ENCODE measurements around the gene GPR108. TPM values are rescaled to one million over a fixed set of nuclear protein-coding genes. Genes with fewer than 3 reads are reported as not detected.

Gene GPR108
- total and polyA plus RNA-seq, 11 donors, result 19.2 to 47.9 (median 31.1) TPM

DNA sequence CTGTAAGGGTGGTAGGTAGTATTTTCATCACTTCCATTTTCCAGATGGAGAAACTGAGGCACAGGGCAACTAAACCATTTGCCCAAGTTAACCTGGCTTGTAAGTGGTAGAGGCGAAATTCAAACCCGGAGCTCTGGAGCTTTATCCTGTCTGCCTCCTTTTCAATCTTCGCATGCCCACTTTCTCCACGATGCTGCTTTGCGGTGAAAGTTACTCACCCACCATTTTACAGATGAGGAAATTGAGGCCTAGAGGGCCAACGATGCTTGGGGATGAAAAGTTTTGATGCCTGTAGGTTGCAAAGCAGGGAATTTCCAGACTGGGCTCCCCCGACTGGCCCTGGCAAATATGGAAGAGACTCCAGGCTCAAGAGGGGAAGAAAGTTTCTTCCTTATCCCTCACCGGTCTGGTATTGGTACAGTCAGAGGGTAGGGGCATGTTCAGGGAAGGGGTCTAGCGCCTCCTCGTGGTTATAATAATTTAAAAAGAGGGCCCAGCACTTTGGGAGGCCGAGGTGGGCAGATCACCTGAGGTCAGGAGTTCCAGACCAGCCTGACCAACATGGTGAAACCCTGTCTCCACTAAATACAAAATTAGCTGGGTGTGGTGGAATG, 31.7 kb upstream of the GPR108 start:
- DNase-seq, result no peak
- TF ChIP-seq, protein P1, sequence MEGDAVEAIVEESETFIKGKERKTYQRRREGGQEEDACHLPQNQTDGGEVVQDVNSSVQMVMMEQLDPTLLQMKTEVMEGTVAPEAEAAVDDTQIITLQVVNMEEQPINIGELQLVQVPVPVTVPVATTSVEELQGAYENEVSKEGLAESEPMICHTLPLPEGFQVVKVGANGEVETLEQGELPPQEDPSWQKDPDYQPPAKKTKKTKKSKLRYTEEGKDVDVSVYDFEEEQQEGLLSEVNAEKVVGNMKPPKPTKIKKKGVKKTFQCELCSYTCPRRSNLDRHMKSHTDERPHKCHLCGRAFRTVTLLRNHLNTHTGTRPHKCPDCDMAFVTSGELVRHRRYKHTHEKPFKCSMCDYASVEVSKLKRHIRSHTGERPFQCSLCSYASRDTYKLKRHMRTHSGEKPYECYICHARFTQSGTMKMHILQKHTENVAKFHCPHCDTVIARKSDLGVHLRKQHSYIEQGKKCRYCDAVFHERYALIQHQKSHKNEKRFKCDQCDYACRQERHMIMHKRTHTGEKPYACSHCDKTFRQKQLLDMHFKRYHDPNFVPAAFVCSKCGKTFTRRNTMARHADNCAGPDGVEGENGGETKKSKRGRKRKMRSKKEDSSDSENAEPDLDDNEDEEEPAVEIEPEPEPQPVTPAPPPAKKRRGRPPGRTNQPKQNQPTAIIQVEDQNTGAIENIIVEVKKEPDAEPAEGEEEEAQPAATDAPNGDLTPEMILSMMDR (IDR thresholded peaks at IDR 0.05), result peak; percentile 15 to 50 (median 40)
- TF ChIP-seq POLR2A (IDR thresholded peaks at IDR 0.05), result no peak
- intact Hi-C loops (cut with DNase I), result loop anchor here in 3 of 10 donors (2.0 to 10.0 kb wide), 3 partner anchors 30 to 137 kb away; partner anchors contain the start of gene TRIP10 (in 1 of the 3)
- no peak overlapping the region for H3K4me3 ChIP-seq
- peaks cover 0 to 26% (median 10%) of the 10 kb centered on the region in 12 donors for H3K4me1 ChIP-seq
- H3K36me3 ChIP-seq, result no peaks in the 10 kb centered on the region
- 53 to 61% (median 56%) methylated on average over 11 of the region's 11 CpGs for WGBS, 4 donors
- peaks cover 9 to 32% (median 12%) of the 10 kb centered on the region in 9 donors for H3K27me3 ChIP-seq
- ATAC-seq, result no peak
- no peaks in the 10 kb centered on the region for H3K9me3 ChIP-seq
- no peak overlapping the region for H3K27ac ChIP-seq

DNA sequence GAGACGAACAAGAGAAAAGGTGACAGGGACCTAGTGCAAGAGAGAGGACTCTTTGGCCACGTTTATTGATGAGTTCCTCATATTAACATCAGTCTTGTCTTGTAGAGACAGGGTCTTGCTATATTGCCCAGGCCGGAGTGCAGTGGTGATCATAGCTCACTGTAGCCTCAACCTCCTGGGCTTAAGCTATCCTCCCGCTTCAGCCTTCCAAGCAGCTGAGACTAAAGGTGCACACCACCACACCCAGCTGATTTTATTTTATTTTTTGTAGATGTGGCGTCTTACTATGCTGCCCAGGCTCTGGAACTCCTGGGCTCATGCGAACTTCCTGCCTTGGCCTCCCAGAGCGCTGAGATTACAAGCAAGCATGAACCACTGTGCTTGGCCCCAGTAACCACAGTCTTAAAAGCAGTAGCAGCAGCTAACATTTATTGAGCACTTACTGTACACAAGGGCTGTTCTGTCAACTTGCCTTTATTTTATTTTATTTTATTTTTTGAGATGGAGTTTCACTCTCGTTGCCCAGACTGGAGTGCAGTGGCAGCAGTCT, 30.9 kb upstream of the GPR108 start:
- Histone ChIP-seq H3K9me3 (no peaks in the 10 kb centered on the region), H3K27ac (peak overlapping the region in 1 of 12 donors; percentile 64), H3K36me3 (no peaks in the 10 kb centered on the region), H3K4me3 (peak overlapping the region in 2 of 12 donors; percentile 38 to 54), H3K4me1 (peaks cover 0 to 26% (median 10%) of the 10 kb centered on the region in 12 donors), H3K27me3 (peaks cover 9 to 32% (median 12%) of the 10 kb centered on the region in 9 donors)
- ATAC-seq, result no peak
- TF ChIP-seq POLR2A (IDR thresholded peaks at IDR 0.05), result no peak
- TF ChIP-seq, protein P1 (IDR thresholded peaks at IDR 0.05), result no peak
- intact Hi-C loops (cut with DNase I), result loop anchor here in 3 of 10 donors (2.0 to 10.0 kb wide), 3 partner anchors 30 to 136 kb away; partner anchors contain the start of gene TRIP10 (in 1 of the 3)
- 60 to 68% (median 64%) methylated on average over 8 of the region's 8 CpGs for WGBS, 4 donors
- no peak for DNase-seq

DNA sequence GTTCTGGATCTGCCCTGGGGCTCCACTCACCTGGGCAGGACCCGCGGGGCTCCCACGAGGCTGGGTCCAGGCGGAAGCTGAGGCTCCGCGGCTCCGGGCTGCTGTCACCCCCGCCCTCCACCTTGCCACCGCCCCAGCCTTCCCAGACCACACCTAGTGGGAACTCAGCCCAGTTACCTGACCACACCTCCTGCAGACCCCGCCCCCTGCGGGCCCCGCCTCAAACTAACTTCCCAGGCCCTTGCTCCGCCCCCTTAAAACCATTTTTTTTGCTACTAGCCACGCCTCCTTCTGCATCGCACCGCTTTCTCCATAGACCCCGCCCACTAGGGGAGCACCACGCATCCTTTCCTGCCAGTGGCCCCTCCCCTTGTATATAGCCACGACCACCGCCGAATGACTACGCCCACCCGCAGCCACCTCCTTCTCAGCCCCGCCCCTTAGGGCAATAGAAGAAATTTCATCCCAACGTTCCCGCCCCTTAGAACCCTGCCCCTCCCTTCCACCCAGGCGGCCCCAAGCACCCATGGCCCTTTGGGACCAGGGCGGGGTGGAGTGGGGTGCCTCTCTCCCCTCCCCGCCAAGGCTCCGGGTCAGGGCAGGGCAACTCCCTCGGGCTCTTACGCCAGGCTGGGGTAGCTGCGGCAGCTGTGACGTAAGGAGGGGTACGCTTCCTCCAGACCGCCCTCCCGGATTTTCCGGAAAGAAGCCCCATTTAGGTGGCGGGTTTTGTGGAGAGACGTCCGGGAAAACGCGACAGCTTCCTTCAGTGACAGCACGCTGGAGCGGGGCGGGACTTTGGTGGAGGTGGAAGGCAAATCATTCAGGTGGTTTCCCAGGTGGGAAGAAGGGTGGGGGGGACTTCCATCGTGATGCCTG, 30.2 kb upstream of the GPR108 start, which contains the start of gene SH2D3A:
Gene SH2D3A (minus strand): TSS at position 79 of the 879 bp plus-strand sequence. CDS start 3,687 bp downstream, outside the sequence.
- Histone ChIP-seq H3K27me3 (peaks cover 9 to 32% (median 12%) of the 10 kb centered on the region in 9 donors), H3K9me3 (no peaks in the 10 kb centered on the region), H3K27ac (peak within 1 kb of the TSS in 4 of 12 donors; percentile 39 to 72 (median 58)), H3K4me1 (peaks cover 0 to 26% (median 10%) of the 10 kb centered on the region in 12 donors), H3K4me3 (peak within 1 kb of the TSS in 9 of 12 donors; percentile 15 to 54 (median 41)), H3K36me3 (no peaks in the 10 kb centered on the region)
- intact Hi-C loops (cut with DNase I), result loop anchor here in 3 of 10 donors (2.0 to 10.0 kb wide), 3 partner anchors 29 to 135 kb away; partner anchors contain the start of gene TRIP10 (in 1 of the 3)
- 2 to 4% (median 3%) methylated on average over 46 to 47 of the region's 47 CpGs for WGBS, 4 donors
- TF ChIP-seq, protein P1 (IDR thresholded peaks at IDR 0.05), result no peak
- TF ChIP-seq POLR2A (IDR thresholded peaks at IDR 0.05), result no peak
- DNase-seq (peak; percentile 42 to 84 (median 64)), ATAC-seq (peak; percentile 27 to 77 (median 74))

All from heart left ventricle (tissue), 16 donors.